Activated CD4-positive, alpha-beta T cell treated with anti-CD3 and anti-CD28 coated beads for 48 hours (primary cell): Measurements from ENCODE around the gene PLK5.

ENCODE experiments used
- DNase-seq: peaks from one replicate; pipeline ENCODE4 v3.0.0-alpha.2; 2020

PLK5 gene

DNA sequence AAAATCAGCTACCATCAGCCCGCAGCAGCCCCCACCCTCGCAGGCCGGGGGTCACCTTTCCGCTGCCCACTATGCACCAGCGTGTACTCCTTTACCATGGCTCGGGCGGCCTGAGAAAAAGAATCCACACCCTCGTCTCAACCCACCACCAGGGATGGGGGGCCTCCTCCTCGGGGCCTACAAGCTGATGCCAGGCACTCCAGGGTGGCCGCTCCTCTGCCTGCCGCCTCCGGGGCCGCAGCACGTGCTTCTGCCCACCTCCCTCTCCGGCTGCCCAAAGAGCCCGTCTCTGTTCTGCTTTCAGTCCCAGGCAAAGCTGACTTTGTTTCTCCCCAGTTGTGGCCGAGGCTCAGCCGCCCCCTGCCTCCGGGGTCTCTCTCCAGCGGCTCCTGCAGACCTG lies 55.3 kb downstream of the PLK5 start:
- DNase-seq, result no peak

DNA sequence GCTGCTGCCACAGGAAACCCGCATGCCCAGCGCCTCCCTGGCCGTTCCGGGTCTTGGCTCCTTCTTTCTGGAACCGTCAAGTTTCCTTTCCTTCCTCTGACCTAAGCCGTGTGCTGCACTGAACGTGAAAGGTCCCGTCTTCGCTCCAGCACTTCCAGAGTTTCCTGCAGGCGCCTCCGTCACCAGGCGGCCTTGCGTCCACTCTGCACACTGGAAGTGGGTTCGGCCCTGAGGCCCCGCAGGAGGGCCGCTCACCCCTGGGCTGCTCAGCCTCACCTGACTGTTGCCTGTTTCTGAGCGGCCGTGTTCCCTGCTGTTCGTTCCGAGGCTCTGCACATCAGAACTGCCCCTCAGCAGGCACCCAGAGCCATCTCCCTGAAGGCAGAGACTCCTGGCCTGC lies 56.5 kb downstream of the PLK5 start:
- DNase-seq, result no peak

DNA sequence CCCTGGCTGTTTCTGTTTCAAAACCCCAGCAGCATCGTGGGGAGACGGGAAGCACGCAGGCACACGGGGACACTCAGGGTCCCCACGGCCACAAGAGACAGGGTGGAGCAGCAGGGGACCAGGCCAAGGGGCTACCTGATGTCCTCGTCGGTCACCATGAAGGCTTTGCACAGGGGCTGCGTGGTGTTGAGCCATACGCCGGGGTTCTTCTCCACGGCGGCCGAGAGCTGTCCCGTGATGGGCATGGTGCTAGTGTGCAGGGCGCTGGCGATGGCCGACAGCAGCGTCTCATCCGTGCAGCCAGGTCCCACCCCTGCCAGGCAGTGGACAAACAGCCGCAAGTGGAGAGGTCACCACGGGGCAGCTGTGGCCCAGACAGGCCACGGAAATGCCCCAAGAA lies 57.1 kb downstream of the PLK5 start:
- DNase-seq, result no peak

DNA sequence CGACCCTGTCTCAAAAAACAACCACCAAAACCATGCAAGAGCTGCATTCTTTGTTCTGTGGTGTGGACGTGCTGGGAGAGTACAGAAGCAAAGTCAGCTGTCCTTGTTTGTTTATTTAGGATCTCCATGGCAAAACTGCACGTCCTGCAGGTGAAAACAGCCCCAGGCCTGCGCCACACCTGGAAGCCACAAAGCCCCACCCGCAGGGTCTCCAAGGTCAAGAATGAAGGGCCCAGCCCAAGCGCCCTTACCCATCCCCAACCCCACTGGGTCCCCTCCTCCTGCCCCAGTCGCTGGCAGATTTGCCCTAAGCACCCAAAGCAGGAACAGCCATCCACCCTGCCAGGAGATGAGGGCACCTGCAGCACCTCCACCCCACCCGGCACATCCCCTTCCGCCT lies 58.3 kb downstream of the PLK5 start:
- no peak for DNase-seq

DNA sequence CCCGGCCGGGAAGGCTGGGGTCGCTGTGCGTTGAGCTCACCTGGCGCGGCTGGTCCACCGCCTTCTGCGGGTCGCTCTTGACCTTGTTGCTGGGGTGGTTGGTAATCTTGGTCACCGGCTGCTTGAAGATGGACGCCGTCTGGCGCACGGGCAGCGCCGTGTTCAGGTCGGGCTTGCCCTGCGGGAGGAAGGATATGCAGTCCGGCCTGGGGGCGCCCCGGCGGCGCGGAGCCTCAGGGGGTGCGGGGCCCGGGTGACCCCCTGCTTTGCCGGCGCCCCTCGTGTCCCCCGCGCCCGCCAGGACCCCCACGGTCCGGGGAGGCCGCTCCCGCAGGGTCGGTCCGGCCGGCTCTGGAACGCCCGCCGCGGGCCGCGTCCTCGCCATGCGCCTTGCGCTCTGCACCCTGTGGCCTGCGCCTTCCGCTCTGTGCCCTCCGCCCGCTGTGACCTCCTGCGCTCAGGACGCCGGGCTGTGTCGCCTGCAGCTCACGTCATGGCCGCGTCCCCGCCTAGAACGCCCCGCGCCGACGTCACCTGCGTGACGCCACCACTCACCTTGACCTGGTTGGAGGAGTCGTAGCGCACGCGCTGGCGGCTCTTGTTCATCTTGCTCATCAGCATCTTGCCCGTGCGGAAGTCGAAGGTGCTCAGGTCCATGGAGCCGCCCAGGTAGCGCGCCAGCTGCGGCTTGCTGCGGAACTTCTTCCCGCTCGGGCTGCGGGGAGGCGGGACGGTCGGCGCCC lies 60.8 kb downstream of the PLK5 start:
- no peak for DNase-seq

DNA sequence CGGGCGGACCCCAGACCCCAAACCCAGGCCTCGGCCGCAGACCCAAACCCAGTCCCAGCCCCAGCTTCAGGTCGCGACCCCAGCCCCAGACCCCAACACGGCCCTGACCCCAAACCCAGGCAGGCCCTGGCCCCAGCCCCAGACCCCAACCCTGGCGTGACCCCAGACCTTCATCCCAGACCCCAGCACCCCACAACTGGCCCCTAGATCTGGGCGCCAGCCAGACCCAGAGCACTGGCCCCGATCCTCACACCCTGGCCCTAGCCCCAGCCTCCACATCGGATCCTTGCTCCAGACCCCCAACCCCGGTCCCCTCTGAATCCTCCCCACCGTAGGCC lies 61.3 kb downstream of the PLK5 start:
- DNase-seq, result no peak
